ENCODE results near the gene EHHADH.
A peak's percentile ranks its signal among the peaks of the same experiment; 100 is the strongest.
"Not testable (repeated sequence)": the region's sequence is repeated elsewhere in the genome, so short reads cannot be mapped to it uniquely, and the experiment has no call there.

Gene EHHADH

DNA sequence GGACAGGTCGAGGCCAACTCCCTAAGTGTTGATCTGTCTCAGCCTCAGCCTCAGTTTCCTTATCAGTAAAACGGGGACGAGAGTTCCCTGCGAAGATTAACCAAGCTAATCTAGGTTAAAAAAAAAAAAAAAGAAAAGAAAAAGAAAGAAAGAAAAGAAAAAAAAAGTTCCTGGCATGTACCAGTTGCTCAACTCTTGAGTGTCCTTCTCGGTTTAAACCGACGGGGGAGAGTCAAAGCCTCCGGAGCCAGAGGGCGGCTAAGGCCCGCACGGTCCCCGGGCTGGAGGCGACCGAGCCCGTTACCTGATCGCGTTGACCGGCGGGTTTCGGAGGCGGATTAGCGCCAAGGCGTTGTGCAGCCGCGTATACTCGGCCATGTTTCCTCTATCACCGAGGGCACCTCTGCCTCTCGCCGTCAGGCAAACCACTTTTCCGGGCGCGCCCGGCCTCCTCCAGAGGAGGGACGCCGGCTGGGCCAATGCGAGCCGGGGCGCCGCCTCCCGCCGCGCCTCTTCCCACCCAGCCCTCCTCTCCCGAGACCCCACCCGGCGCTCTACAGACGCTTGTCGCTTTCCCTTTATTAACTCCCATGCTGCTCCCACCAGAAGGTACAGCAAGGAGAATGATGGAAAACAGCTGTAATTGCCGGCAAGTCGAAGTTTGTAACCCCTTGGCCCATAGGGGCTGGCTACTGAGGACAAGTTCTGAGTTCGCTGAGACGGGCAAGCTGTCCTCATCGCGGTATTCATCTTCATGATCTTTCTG, at the start of gene EHHADH:
EHHADH (minus strand) TSS at position 405 of the 766 bp plus-strand sequence; CDS start at position 378, 27 bp downstream.
- DNase-seq: peak; percentile 89

DNA sequence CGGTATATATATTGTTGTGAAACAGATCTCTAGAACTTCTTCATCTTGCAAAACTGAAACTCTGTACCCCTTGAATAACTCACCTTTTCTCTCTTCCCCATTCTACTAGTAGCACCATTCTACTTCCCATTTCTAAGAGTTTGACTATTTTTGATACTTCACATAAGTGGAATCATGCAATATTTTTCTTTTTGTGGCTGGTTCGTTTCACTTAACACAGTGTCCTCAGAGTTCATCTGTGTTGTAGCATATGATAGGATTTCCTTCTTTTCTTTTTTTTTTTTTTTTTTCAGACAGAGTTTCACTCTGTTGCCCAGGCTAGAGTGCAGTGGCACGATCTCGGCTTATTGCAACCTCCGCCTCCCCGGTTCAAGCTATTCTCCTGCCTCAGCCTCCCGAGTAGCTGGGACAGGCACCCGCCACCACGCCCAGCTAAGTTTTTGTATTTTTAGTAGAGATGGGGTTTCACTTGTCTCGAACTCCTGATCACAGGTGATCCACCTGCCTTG, 46.1 kb upstream of the EHHADH start:
- peak; percentile 20 for DNase-seq

GRCh38 chr3:185297867-185298266, 44.0 kb upstream of the EHHADH start:
- DNase-seq: peak; percentile 91

DNA sequence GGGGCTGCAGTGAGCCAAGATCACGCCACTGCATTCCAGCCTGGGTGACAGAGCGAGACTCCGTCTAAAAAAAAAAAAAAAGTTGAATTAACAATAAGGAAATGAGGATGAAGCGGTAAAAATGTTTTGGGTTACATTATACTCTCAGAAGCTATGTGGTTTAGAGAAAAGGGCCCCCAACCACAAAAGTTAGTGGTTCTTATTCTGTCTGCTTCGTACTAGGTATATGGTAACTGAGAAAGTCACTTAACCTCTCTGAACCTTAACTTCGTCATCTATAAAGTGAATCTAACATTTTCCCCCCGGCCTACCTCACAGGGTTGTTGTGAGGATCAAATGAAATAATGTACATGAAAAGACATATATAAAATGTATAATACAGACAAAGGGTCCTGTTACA, 38.4 kb upstream of the EHHADH start:
- no peak for DNase-seq

GRCh38 chr3:185290266-185290665, 36.4 kb upstream of the EHHADH start:
- DNase-seq: peak; percentile 62

DNA sequence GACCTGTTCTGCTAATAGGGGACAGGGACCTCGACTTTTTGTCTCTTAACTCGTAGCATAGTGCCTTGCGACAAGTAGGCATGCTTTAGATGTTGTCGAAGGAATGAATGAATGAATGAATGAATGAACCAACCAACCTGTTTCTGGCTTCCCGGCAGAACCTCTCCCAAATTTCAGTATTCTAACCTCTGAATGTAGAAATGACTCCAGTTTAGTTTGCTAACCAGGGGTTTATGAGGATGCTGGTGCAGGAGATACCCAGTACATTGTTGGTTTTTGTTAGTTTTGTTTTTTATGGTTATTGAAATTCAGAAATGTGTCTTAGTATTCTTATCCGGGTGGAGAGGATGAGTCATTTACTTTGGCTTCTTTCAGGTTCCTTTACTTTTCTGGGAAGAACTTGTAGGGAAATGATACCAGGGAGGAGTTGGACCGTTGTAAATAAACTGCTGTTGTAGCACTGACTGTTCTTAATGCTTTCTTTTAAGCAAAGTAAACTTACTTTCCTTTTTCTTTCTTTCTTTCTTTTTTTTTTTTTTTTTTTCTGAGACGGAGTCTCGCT, 29.6 kb upstream of the EHHADH start:
- DNase-seq: no peak

DNA sequence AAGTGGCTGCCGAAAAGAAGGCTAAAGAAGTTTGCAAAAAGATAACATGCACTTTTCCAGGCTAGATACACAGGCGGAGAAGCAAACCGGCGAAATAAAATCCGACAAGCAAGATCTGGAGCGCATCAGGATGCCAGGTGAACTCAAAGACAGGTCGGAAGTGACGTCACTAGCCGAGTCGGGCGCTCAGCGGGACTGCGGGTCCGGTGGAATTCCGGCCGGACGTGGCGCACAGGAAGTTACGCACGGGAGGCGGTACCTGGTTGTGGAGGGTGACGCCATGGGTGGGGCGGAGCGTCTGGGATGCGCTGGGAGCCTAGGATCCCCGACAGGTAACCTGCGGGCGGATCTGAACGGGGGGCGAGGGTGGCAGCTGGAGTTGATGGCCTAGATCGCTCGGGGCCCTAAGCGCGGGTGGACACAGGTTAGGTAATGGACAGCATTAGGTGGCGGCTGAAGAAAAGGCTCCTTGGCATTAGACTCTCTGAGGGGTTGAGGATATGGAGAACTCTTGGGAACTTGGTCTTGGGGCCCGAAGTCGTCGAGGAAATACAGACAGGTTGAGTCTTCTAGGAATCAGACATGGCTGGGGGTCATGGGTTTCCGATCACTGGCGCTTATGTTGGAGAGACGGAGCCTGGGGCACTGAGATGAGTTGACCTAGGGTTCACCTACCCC, 29.0 kb upstream of the EHHADH start:
- peak; percentile 98 for DNase-seq

DNA sequence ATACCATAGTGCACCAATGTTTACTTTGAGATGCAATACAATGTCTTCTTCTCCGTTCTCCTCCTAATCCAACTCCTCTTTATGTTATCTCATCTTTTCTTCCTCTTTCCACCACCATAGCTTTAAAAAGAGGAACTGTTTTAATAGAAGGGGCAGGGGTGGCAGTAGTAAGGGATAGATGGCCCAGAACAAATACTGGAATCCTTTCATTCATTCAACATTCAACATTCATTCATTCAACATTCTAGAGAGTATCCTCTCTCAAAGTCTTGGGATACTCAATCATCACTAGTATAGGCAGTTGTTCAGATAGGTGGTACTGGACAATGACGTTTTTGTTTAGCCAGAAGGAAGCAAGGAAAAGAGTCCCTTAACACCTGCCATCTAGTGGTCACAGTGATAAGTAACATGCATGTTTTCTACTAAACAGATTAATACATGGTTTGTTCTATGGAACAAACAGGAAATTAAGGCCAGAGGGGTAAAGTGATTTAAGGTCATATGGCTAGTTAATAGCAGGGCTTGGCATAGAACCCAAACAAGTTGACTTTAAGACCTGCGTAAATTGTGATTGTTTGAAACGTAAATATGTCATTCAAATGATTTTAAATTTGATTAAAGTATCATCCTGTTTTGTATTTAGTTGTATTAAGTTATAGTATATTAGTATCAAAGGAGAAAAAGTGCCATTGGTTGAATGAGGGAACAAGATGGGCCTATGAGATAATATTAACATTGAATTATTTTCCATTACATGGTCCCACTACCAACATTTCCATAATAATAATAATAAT, 26.9 kb upstream of the EHHADH start:
- peak; percentile 89 for DNase-seq

GRCh38 chr3:185279587-185280138, 25.8 kb upstream of the EHHADH start:
- DNase-seq: no peak

DNA sequence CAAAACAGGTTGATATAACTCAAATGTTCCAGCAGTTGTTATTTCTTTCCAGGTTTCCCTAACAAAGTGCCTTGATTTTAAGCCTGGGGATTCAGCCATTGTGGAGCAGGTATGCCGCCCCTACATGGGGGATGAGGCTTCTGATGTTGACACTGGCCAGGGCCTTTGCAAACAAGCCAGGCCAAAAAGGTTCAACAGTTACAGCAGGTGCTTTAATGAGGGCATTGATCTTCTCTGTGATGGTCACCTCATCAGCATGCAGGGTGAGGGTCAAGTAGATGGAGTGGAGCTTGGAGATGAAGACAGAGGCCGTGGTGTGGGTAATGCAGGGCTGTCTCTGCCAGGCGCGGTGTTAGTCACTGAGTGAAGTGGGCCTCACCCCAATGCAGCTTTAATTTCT, 22.6 kb upstream of the EHHADH start:
- no peak for DNase-seq

GRCh38 chr3:185272033-185272432, 18.2 kb upstream of the EHHADH start:
- no peak for DNase-seq

GRCh38 chr3:185270956-185271332, 17.1 kb upstream of the EHHADH start:
- no peak for DNase-seq

- peak; percentile 73 for DNase-seq
Measured at GRCh38 chr3:185270262-185270955, 16.6 kb upstream of the EHHADH start.

GRCh38 chr3:185268194-185268962, 14.5 kb upstream of the EHHADH start:
- peak; percentile 15 for DNase-seq

DNA sequence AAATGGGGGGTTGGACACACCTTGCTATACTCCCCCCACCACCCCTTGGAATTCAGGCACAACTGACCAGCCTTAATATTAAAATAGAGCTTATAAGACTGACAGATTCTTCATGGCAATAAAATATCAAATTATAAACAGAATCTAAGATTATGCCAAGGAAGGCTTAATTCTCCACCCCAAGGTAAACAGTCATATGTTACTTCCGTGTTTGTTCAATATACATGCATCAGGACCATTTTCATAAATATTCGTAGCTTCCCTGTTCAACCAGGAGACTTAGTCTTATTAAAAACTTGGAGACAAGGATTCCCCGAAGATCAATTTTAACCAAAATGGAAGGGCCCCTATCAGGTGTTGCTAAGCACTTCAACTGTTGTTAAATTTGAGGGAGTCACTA, 13.3 kb upstream of the EHHADH start:
- no peak for DNase-seq

- no peak for DNase-seq
Measured at GRCh38 chr3:185264849-185265553, 11.2 kb upstream of the EHHADH start.

DNA sequence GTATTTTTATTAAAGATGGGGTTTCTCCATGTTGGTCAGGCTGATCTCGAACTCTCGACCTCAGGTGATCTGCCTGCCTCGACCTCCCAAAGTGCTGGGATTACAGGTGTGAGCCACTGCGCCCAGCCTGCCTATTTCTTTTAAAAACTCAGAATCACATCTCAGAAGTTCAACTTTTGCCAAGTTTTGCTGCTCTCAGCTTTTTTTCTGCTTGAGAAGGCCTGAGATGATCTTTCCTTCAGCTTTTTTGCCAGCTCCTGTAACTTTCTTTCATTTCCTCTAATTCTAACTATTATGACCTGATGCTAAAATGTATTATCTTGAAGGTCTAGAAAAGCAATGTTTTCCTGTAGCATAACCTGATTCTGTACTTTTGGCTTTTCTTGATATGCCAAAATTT, 9.6 kb upstream of the EHHADH start:
- DNase-seq: no peak

GRCh38 chr3:185257334-185257733, 3.5 kb upstream of the EHHADH start:
- no peak for DNase-seq

GRCh38 chr3:185254799-185255198, 950 bp upstream of the EHHADH start:
- DNase-seq: no peak

DNA sequence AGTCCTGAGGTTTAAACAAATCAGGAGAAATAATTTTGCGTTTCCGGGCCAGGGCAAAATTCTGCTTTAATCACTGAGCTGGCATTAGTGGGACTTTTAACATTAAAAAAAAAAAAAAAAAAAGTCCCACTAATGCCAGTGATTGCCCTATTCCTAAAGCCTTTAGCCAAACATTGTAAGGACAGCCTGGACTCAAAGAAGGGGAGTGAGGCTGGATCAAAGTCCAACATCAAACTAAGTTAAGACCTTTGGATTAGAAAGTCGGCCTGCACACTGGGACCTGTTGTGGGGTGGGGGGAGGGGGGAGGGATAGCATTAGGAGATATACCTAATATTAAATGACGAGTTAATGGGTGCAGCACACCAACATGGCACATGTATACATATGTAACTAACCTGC, 716 bp downstream of the EHHADH start:
- DNase-seq: not testable (repeated sequence)

DNA sequence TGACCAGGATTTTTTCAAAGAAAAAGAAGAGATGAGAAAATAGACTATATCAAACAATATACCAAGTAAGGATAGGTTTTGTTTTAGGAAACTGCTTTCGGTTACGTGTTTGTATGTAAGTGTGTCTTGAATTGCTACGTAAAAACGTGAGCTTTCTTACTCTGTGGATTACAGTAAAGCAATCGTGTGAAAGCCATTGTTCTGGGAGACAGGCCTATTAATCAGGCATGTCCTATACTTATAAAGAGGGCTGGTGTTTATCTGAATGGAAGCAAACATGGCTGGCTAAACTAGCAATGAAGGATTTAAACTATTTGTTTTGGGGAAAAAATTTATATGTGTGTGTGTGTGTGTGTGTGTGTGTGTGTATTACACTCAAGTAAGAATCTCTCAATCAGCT, 2.6 kb downstream of the EHHADH start:
- no peak for DNase-seq

All from hematopoietic multipotent progenitor cell treated with erythropoietin and hydrocortisone succinate and interleukin-3 and kit ligand, for 6 days (in vitro differentiated cells).